ENCODE results near the gene DEPDC5.
"Not testable (repeated sequence)": the region's sequence is repeated elsewhere in the genome, so short reads cannot be mapped to it uniquely, and the experiment has no call there.

The DEPDC5 gene

GRCh38 chr22:31752096-31752847 lies 1.5 kb upstream of the DEPDC5 start:
- TF ChIP-seq CTCF (IDR thresholded peaks at IDR 0.05): no peak
- peak overlapping the region; percentile 67 for H3K4me3 ChIP-seq (ENCODE audit: low read depth, low read length)
- H3K27me3 ChIP-seq (ENCODE audit: control insufficient read depth, insufficient read depth, low read length): no peaks in the 10 kb centered on the region

GRCh38 chr22:31753005-31753633 lies 700 bp upstream of the DEPDC5 start:
- Histone ChIP-seq H3K4me2 (ENCODE audit: low read length) (peak overlapping the region; percentile 79), H3K27ac (peak overlapping the region; percentile 99), H3K9me3 (ENCODE audit: control insufficient read depth, low read length) (no peaks in the 10 kb centered on the region), H2AFZ (peak overlapping the region; percentile 79), H3K36me3 (ENCODE audit: control insufficient read depth, insufficient read depth, low read length) (no peaks in the 10 kb centered on the region), H3K27me3 (ENCODE audit: control insufficient read depth, insufficient read depth, low read length) (no peaks in the 10 kb centered on the region), H3K4me3 (ENCODE audit: low read depth, low read length) (peak overlapping the region; percentile 67), H3K4me1 (peaks cover 7% of the 10 kb centered on the region), H3K9ac (no peak overlapping the region), H3K79me2 (peaks cover 9% of the 10 kb centered on the region)
- TF ChIP-seq CTCF (IDR thresholded peaks at IDR 0.05): no peak

More at GRCh38 chr22:31752096-31752847, 1.5 kb upstream of the DEPDC5 start:
- Histone ChIP-seq H3K36me3 (ENCODE audit: control insufficient read depth, insufficient read depth, low read length) (no peaks in the 10 kb centered on the region), H3K9ac (no peak overlapping the region), H2AFZ (peak overlapping the region; percentile 79), H3K9me3 (ENCODE audit: control insufficient read depth, low read length) (no peaks in the 10 kb centered on the region), H3K4me1 (peaks cover 7% of the 10 kb centered on the region), H3K4me2 (ENCODE audit: low read length) (no peak overlapping the region), H3K79me2 (peaks cover 10% of the 10 kb centered on the region), H3K27ac (peak overlapping the region; percentile 99)

- H3K4me3 ChIP-seq (ENCODE audit: low read depth, low read length): peak overlapping the region; percentile 67
- H3K9me3 ChIP-seq (ENCODE audit: control insufficient read depth, low read length): no peaks in the 10 kb centered on the region
- peak overlapping the region; percentile 57 for H3K4me2 ChIP-seq (ENCODE audit: low read length)
- peaks cover 7% of the 10 kb centered on the region for H3K4me1 ChIP-seq
- TF ChIP-seq CTCF (IDR thresholded peaks at IDR 0.05): no peak
- H3K9ac ChIP-seq: no peak overlapping the region
- H2AFZ ChIP-seq: peak overlapping the region; percentile 79
- no peaks in the 10 kb centered on the region for H3K79me2 ChIP-seq
- no peaks in the 10 kb centered on the region for H3K27me3 ChIP-seq (ENCODE audit: control insufficient read depth, insufficient read depth, low read length)
- H3K27ac ChIP-seq: peak overlapping the region; percentile 99
- no peaks in the 10 kb centered on the region for H3K36me3 ChIP-seq (ENCODE audit: control insufficient read depth, insufficient read depth, low read length)
Observed at GRCh38 chr22:31754813-31755212, 994 bp downstream of the DEPDC5 start.

- Histone ChIP-seq H3K9me3 (ENCODE audit: control insufficient read depth, low read length) (no peaks in the 10 kb centered on the region), H3K36me3 (ENCODE audit: control insufficient read depth, insufficient read depth, low read length) (no peaks in the 10 kb centered on the region), H3K4me2 (ENCODE audit: low read length) (no peak overlapping the region), H3K9ac (no peak overlapping the region), H2AFZ (no peak overlapping the region), H3K4me1 (peaks cover 6% of the 10 kb centered on the region), H3K27ac (no peak overlapping the region), H3K27me3 (ENCODE audit: control insufficient read depth, insufficient read depth, low read length) (no peaks in the 10 kb centered on the region), H3K4me3 (ENCODE audit: low read depth, low read length) (no peak overlapping the region), H3K79me2 (no peaks in the 10 kb centered on the region)
- TF ChIP-seq CTCF (IDR thresholded peaks at IDR 0.05): no peak
Observed at GRCh38 chr22:31757265-31757664, 3.4 kb downstream of the DEPDC5 start.

- H3K9ac ChIP-seq; H3K36me3 ChIP-seq (ENCODE audit: control insufficient read depth, insufficient read depth, low read length); H3K4me3 ChIP-seq (ENCODE audit: low read depth, low read length); H3K27ac ChIP-seq; H3K9me3 ChIP-seq (ENCODE audit: control insufficient read depth, low read length); H3K4me2 ChIP-seq (ENCODE audit: low read length); H2AFZ ChIP-seq; H3K4me1 ChIP-seq; H3K27me3 ChIP-seq (ENCODE audit: control insufficient read depth, insufficient read depth, low read length); H3K79me2 ChIP-seq: not testable (repeated sequence)
Observed at GRCh38 chr22:31758860-31759259, 5.0 kb downstream of the DEPDC5 start.

Measured in parathyroid adenoma (tissue), 2 donors.